CD14-positive monocyte (primary cell): ENCODE measurements around the gene CERS2. TPM values are rescaled to one million over a fixed set of nuclear protein-coding genes. Genes with fewer than 3 reads are reported as not detected.

Experiments used
- DNase-seq, 3 donors: peaks; one replicate each; pipeline ENCODE4 v3.0.0-alpha.2; 2011 to 2022
- H2AFZ ChIP-seq: 2 replicates; pipeline ENCODE4 v1.6.0; 2012; ENCODE audit warnings: mild to moderate bottlenecking, low read depth, low read length, inconsistent platforms; ENCODE audit not compliant: insufficient read depth, poor library complexity, severe bottlenecking
- H3K27ac ChIP-seq, 2 donors: 1 replicate in 1 of 2; 2 replicates in 1 of 2; pipeline ENCODE4 v1.5.1; 2012 to 2013; ENCODE audit warnings: low read length in 2 of 2, control low read depth in 1 of 2, inconsistent platforms in 1 of 2, low read depth in 1 of 2, mild to moderate bottlenecking in 1 of 2
- H3K27me3 ChIP-seq, 2 donors: one replicate each; pipeline versions ENCODE4 v1.6.0 to v1.6.1; 2011 to 2013; ENCODE audit warnings: low read length in 2 of 2; ENCODE audit not compliant: control insufficient read depth in 2 of 2, insufficient read depth in 2 of 2
- H3K36me3 ChIP-seq, 2 donors: replicated peaks in 1 of 2; 1 replicate in 1 of 2; 2 replicates in 1 of 2; pipeline versions ENCODE4 v1.5.1 to v1.6.1; 2012 to 2013; ENCODE audit warnings: low read length in 2 of 2, control low read depth in 1 of 2, inconsistent platforms in 1 of 2, mild to moderate bottlenecking in 1 of 2; ENCODE audit not compliant: insufficient read depth in 2 of 2, control insufficient read depth in 1 of 2
- H3K4me1 ChIP-seq, 2 donors: 1 replicate in 1 of 2; 2 replicates in 1 of 2; pipeline versions ENCODE4 v1.5.1 to v1.6.1; 2012 to 2013; ENCODE audit warnings: low read length in 2 of 2, control low read depth in 1 of 2, inconsistent platforms in 1 of 2, mild to moderate bottlenecking in 1 of 2, moderate library complexity in 1 of 2; ENCODE audit not compliant: insufficient read depth in 2 of 2, control insufficient read depth in 1 of 2
- H3K4me2 ChIP-seq: replicated peaks from 2 replicates; pipeline ENCODE3; 2012; ENCODE audit warnings: low read length, moderate library complexity, mild to moderate bottlenecking; ENCODE audit not compliant: poor library complexity, severe bottlenecking; ENCODE audit errors: extremely low read depth
- H3K4me3 ChIP-seq, 3 experiments: fragments of 200-600 bp in 1 of 3; sonication (generic) in 1 of 3; replicated peaks in 1 of 3; 1 replicate in 2 of 3; 2 replicates in 1 of 3; pipeline ENCODE4 v1.5.1; 2011 to 2013; ENCODE audit warnings: low read length in 3 of 3, mild to moderate bottlenecking in 3 of 3, control low read depth in 2 of 3, low read depth in 2 of 3, inconsistent platforms in 1 of 3, moderate library complexity in 1 of 3
- H3K79me2 ChIP-seq: 2 replicates; pipeline ENCODE4 v1.6.0; 2012; ENCODE audit warnings: mild to moderate bottlenecking, control low read depth, inconsistent platforms, low read length, moderate library complexity; ENCODE audit not compliant: insufficient read depth
- H3K9ac ChIP-seq: 2 replicates; pipeline ENCODE4 v1.6.0; 2017; ENCODE audit warnings: low read length, mild to moderate bottlenecking; ENCODE audit not compliant: insufficient read depth, poor library complexity, severe bottlenecking
- H3K9me3 ChIP-seq, 2 donors: replicated peaks in 1 of 2; 1 replicate in 1 of 2; 2 replicates in 1 of 2; pipeline versions ENCODE4 v1.5.1 to v1.6.1; 2012 to 2013; ENCODE audit warnings: low read length in 2 of 2, control low read depth in 1 of 2; ENCODE audit not compliant: control insufficient read depth in 1 of 2, insufficient read depth in 1 of 2
- H4K20me1 ChIP-seq: 2 replicates; pipeline ENCODE4 v1.6.0; 2012; ENCODE audit warnings: mild to moderate bottlenecking, low read length, control low read depth, moderate library complexity; ENCODE audit not compliant: insufficient read depth
- H3K27ac Mint-ChIP-seq, 7 donors: one replicate each; pipeline ENCODE4 v1.8.0; 2020; ENCODE audit warnings: mild to moderate bottlenecking in 7 of 7, mixed read lengths in 7 of 7, moderate library complexity in 6 of 7, inconsistent platforms in 2 of 7
- H3K27me3 Mint-ChIP-seq, 3 donors: one replicate each; pipeline ENCODE4 v1.8.0; 2021 to 2022; ENCODE audit warnings: low read depth in 3 of 3, mild to moderate bottlenecking in 3 of 3, mixed read lengths in 3 of 3, moderate library complexity in 3 of 3, inconsistent platforms in 1 of 3
- H3K36me3 Mint-ChIP-seq, 2 donors: one replicate each; pipeline ENCODE4 v1.8.0; 2020; ENCODE audit warnings: mixed read lengths in 2 of 2, inconsistent platforms in 1 of 2, mild to moderate bottlenecking in 1 of 2
- H3K4me1 Mint-ChIP-seq: one replicate; pipeline ENCODE4 v1.8.0; 2020; ENCODE audit warnings: mild to moderate bottlenecking, mixed read lengths
- H3K4me3 Mint-ChIP-seq, 2 donors: one replicate each; pipeline ENCODE4 v1.8.0; 2020; ENCODE audit warnings: mild to moderate bottlenecking in 2 of 2, mixed read lengths in 2 of 2, moderate library complexity in 1 of 2
- H3K9me3 Mint-ChIP-seq, 7 donors: one replicate each; pipeline ENCODE4 v1.8.0; 2020 to 2022; ENCODE audit warnings: mixed read lengths in 7 of 7, mild to moderate bottlenecking in 6 of 7, moderate library complexity in 6 of 7, inconsistent platforms in 2 of 7
- WGBS: methylation state at CpG from one replicate; pipeline ENCODE4 v1.1.5; 2013; ENCODE audit warnings: missing lambda C conversion rate; ENCODE audit not compliant: insufficient coverage; 5-methylcytosine and 5-hydroxymethylcytosine counted together
- intact Hi-C, 2 donors: fragments of 100-400 bp; cut with micrococcal nuclease; formaldehyde crosslinking; loops; one replicate each; pipeline versions ENCODE4 v1.15.0 to v1.15.1; 2023
- polyA plus RNA-seq, 3 donors: library from polyadenylated mRNA; depleted of rRNA in 1 of 3; unstranded in 2 of 3; stranded (reverse) in 1 of 3; fragments of 300-500 nt in 2 of 3; fragments of >200 nt in 1 of 3; fragmentation: Illumina TruSeq in 2 of 3; gene quantifications; 1 replicate in 2 of 3; 2 replicates in 1 of 3; pipeline ENCODE4 v1.2.3, GENCODE V29; 2012 to 2021
- TF ChIP-seq, protein P1 (sequence below): fragments of 200-600 bp; IDR thresholded peaks from one replicate; pipeline ENCODE4 v1.8.0; 2022; ENCODE audit warnings: antibody characterized with exemption, mild to moderate bottlenecking

Gene CERS2
- polyA plus RNA-seq, 3 donors, result 152 to 224 (median 200) TPM

DNA sequence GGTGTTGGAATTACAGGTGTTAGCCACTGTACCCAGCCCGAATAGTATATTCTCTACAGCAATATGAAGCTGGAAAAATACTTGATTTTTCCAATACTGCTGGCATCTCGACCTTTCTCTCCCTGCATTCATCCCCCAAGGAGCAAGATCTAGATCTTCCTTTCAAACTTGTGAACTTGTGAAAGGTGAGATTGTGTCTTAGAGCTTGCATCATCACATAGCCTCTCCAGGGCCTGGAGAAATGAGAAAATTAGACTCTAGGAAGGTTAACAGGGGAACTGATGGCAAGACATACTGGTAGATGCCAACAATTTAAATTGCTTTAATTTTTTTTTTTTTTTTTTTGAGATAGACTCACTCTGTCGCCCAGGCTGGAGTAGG lies 35.7 kb upstream of the CERS2 start:
- H3K36me3 ChIP-seq, result peaks cover 0 to 9% of the 10 kb centered on the region in 2 donors
- peaks cover 44% of the 10 kb centered on the region for H3K4me1 Mint-ChIP-seq
- H3K27me3 ChIP-seq, result no peaks in the 10 kb centered on the region
- peaks cover 32 to 39% of the 10 kb centered on the region in 2 donors for H3K4me1 ChIP-seq
- peaks cover 4 to 13% of the 10 kb centered on the region in 2 donors for H3K36me3 Mint-ChIP-seq
- WGBS, result no CpG with 5 or more reads among the region's 3 CpGs
- DNase-seq, result no peak
- H3K4me2 ChIP-seq, result no peak overlapping the region
- H3K9me3 Mint-ChIP-seq, result no peaks in the 10 kb centered on the region
- H3K9me3 ChIP-seq, result no peaks in the 10 kb centered on the region
- no peak overlapping the region for H3K4me3 ChIP-seq
- no peaks in the 10 kb centered on the region for H4K20me1 ChIP-seq
- peaks cover 41% of the 10 kb centered on the region for H3K79me2 ChIP-seq
- TF ChIP-seq, protein P1, sequence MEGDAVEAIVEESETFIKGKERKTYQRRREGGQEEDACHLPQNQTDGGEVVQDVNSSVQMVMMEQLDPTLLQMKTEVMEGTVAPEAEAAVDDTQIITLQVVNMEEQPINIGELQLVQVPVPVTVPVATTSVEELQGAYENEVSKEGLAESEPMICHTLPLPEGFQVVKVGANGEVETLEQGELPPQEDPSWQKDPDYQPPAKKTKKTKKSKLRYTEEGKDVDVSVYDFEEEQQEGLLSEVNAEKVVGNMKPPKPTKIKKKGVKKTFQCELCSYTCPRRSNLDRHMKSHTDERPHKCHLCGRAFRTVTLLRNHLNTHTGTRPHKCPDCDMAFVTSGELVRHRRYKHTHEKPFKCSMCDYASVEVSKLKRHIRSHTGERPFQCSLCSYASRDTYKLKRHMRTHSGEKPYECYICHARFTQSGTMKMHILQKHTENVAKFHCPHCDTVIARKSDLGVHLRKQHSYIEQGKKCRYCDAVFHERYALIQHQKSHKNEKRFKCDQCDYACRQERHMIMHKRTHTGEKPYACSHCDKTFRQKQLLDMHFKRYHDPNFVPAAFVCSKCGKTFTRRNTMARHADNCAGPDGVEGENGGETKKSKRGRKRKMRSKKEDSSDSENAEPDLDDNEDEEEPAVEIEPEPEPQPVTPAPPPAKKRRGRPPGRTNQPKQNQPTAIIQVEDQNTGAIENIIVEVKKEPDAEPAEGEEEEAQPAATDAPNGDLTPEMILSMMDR, result no peak
- no peak overlapping the region for H3K9ac ChIP-seq
- H3K4me3 Mint-ChIP-seq, result no peak overlapping the region
- H3K27ac ChIP-seq, result no peak overlapping the region
- H3K27ac Mint-ChIP-seq, result no peak overlapping the region
- no peak overlapping the region for H2AFZ ChIP-seq
- peaks cover 0 to 10% (median 0%) of the 10 kb centered on the region in 3 donors for H3K27me3 Mint-ChIP-seq
- intact Hi-C loops, result loop anchor here in 1 of 2 donors (5.0 kb wide), 1 partner anchor 37 kb away; the partner anchor contains the start of gene C1orf56

DNA sequence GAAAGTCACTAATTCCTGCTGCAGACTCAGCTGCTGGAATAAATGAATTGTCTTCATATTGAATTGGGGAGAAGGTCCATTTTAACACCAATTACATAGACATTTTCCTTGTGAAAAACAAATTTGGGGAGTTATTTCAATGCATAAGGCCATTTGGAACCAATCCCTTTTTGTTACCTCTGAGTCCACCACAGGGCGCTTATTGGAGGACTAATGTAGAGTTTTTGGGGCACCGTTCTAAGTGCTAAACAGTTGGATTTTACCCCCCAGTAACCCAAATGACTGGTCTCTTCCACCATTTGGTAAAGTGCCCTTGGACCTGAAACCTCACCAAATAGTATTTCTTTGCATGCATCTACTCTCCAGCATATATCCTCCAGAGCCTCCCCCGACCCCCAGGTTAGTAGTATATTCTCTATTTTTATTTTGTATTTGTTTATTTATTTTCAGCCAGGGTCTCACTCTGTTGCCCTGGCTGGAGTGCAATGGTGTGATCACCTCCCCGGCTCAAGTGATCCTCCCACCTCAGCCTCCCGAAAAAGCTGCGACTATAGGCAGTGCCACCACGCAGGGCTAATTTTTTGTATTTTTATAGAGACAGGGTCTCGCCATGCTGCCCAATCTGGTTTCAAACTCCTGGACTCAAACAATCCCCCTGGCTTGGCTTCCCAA lies 35.2 kb upstream of the CERS2 start:
- WGBS, result 100% methylated on average over 2 of the region's 8 CpGs
- Histone ChIP-seq H3K4me3 (no peak overlapping the region), H3K9me3 (no peaks in the 10 kb centered on the region), H3K36me3 (peaks cover 0 to 9% of the 10 kb centered on the region in 2 donors), H2AFZ (no peak overlapping the region), H4K20me1 (no peaks in the 10 kb centered on the region), H3K4me1 (peaks cover 38 to 44% of the 10 kb centered on the region in 2 donors), H3K79me2 (peaks cover 47% of the 10 kb centered on the region), H3K4me2 (no peak overlapping the region), H3K9ac (no peak overlapping the region), H3K27me3 (no peaks in the 10 kb centered on the region), H3K27ac (no peak overlapping the region)
- DNase-seq, result no peak
- peaks cover 4 to 11% of the 10 kb centered on the region in 2 donors for H3K36me3 Mint-ChIP-seq
- intact Hi-C loops, result loop anchor here (5.0 to 10.0 kb wide), 7 partner anchors 37 to 157 kb away; partner anchors contain the start of genes LYSMD1 (in 2 of the 2), SCNM1 (in 2 of the 2), ARNT (in 1 of the 2) and C1orf56 (in 1 of the 2)
- TF ChIP-seq, protein P1, result no peak
- peaks cover 0 to 10% (median 0%) of the 10 kb centered on the region in 3 donors for H3K27me3 Mint-ChIP-seq
- H3K9me3 Mint-ChIP-seq, result no peaks in the 10 kb centered on the region
- H3K4me1 Mint-ChIP-seq, result peaks cover 49% of the 10 kb centered on the region
- H3K4me3 Mint-ChIP-seq, result no peak overlapping the region
- peak overlapping the region in 1 of 7 donors; percentile 57 for H3K27ac Mint-ChIP-seq
